K562 (cell line): Measurements from ENCODE around the gene SNX33. TPM values are rescaled to one million over a fixed set of nuclear protein-coding genes. Genes with fewer than 3 reads are reported as not detected.

Experiments
- BACH1 ChIP-seq: fragments of 200-800 bp; sonication (Bioruptor generic); IDR thresholded peaks from 2 replicates; pipeline ENCODE4 v1.6.1; 2016; ENCODE audit warnings: missing genetic modification characterization, missing compliant biosample characterization
- BMI1 ChIP-seq: fragments of 150-350 bp; IDR thresholded peaks from 2 replicates; pipeline ENCODE4 v1.6.1; 2014; ENCODE audit warnings: low read length
- CEBPG ChIP-seq, 3 experiments: fragments of 200-800 bp in 1 of 3; sonication (Bioruptor generic) in 1 of 3; sonication (generic) in 1 of 3; formaldehyde crosslinking in 1 of 3; IDR thresholded peaks in 2 of 3; conservative IDR thresholded peaks in 1 of 3; 2 replicates each; pipeline versions ENCODE4 v1.6.1 to v1.8.0; 2016 to 2022; ENCODE audit warnings: missing compliant biosample characterization in 2 of 3, missing genetic modification characterization in 2 of 3, mild to moderate bottlenecking in 1 of 3, missing genetic modification reagents in 1 of 3
- FOXK2 ChIP-seq, 2 experiments: fragments of 450-650 bp; IDR thresholded peaks in 1 of 2; conservative IDR thresholded peaks in 1 of 2; 2 replicates each; pipeline ENCODE4 v1.6.1; 2016; ENCODE audit warnings: low read depth in 2 of 2, mild to moderate bottlenecking in 1 of 2
- TEAD2 ChIP-seq: fragments of 450-650 bp; IDR thresholded peaks from 2 replicates; pipeline ENCODE4 v1.6.1; 2016; ENCODE audit warnings: missing genetic modification characterization, control low read depth, missing compliant biosample characterization
- ZNF184 ChIP-seq: sonication (generic); formaldehyde crosslinking; IDR thresholded peaks from 2 replicates; pipeline ENCODE4 v1.5.0; 2020; ENCODE audit warnings: missing genetic modification reagents
- ZNF561 ChIP-seq: fragments of 450-650 bp; formaldehyde crosslinking; conservative IDR thresholded peaks from 2 replicates; pipeline ENCODE4 v1.4.0; 2020; ENCODE audit warnings: mild to moderate bottlenecking, moderate library complexity
- ZNF584 ChIP-seq: fragments of 200-800 bp; sonication (Bioruptor generic); IDR thresholded peaks from 2 replicates; pipeline ENCODE4 v1.6.1; 2016; ENCODE audit warnings: low read depth, mild to moderate bottlenecking, missing genetic modification characterization, missing compliant biosample characterization
- ZNF696 ChIP-seq: fragments of 250-450 bp; sonication (Bioruptor Pico); conservative IDR thresholded peaks from 2 replicates; pipeline ENCODE4 v1.4.0; 2020; ENCODE audit warnings: mild to moderate bottlenecking, moderate library complexity
- polyA plus RNA-seq, 8 experiments: library from polyadenylated mRNA; depleted of rRNA in 4 of 8; stranded (reverse) in 5 of 8; unstranded in 3 of 8; fragments of >200 nt; fragmentation: Nextera tagmentation in 2 of 8; fragmentation: Illumina TruSeq in 1 of 8; extraction: Ambion mirVana in 2 of 8; extraction: Trizol in 1 of 8; gene quantifications; 2 replicates each; pipeline versions ENCODE4 v1.2.1 to v1.2.3, GENCODE V29; 2011 to 2014; ENCODE audit warnings: inconsistent platforms in 1 of 8, missing spikeins in 1 of 8
- total RNA-seq, 7 experiments: library from RNA; depleted of rRNA in 6 of 7; stranded (reverse); fragments of >200 nt in 6 of 7; fragmentation: Illumina TruSeq in 2 of 7; extraction: Trizol in 2 of 7; gene quantifications; 2 replicates each; pipeline versions ENCODE4 v1.2.1 to v1.2.3, GENCODE V29; 2011 to 2021; ENCODE audit warnings: low replicate concordance in 1 of 7
- TF ChIP-seq, protein P1 (sequence below): fragments of 150-350 bp; conservative IDR thresholded peaks from 2 replicates; pipeline ENCODE4 v1.6.1; 2014; ENCODE audit warnings: low read length
- TF ChIP-seq, protein P2 (sequence below), 3 experiments: fragments of 200-800 bp in 1 of 3; fragments of 250-450 bp in 1 of 3; fragments of 450-650 bp in 1 of 3; sonication (Bioruptor Pico) in 1 of 3; sonication (Bioruptor generic) in 1 of 3; formaldehyde crosslinking in 1 of 3; IDR thresholded peaks; 2 replicates each; pipeline versions ENCODE4 v1.6.1 to v1.8.0; 2016 to 2022; ENCODE audit warnings: mild to moderate bottlenecking in 2 of 3, missing genetic modification characterization in 2 of 3, missing compliant biosample characterization in 1 of 3, moderate library complexity in 1 of 3

Gene SNX33
- total and polyA plus RNA-seq, 9 of the 15 experiments (the other 6 are each of a cell fraction or from before 2014, with no cell fraction given) = 1.4 to 14.1 (median 8.2) TPM

DNA sequence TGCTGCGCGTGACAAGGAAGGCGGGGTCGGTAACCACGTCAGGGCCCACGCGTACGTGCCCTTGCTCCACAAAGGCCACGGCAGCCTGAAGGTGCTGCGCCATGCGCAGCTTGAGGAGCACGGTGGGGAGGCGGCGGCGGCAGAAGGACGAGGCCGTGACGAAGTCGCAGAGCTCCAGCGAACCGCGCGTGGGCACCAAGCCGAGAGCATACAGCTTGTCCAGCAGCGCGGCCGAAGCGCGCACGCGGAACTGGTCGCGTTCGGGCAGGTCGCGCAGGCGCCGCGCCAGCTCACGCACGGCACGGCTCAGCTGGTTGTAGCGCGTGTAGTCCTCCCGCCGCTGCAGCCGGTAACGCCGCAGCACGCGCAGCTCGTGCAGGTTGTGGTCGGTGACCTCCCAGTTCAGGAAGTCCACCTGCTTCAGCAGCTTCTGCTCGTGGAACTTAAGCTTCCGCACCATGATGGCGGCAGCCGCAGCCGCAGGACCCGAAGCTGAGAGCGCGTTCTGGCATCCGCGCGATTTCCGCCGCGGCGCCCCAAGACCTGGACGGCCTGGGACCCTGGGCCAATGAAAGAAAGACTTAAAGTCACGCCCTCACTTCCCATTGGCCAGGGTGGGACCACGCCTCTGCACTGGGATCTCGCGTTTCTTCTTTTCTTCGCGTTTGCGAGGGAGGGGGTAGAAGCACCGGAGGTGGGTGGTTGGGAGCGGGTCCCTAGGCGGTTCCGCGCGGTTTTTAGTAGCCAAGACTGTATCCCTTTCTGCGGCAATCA lies 7.8 kb upstream of the SNX33 start, which contains the start of gene IMP3 (continued):
- TF ChIP-seq, protein P1, sequence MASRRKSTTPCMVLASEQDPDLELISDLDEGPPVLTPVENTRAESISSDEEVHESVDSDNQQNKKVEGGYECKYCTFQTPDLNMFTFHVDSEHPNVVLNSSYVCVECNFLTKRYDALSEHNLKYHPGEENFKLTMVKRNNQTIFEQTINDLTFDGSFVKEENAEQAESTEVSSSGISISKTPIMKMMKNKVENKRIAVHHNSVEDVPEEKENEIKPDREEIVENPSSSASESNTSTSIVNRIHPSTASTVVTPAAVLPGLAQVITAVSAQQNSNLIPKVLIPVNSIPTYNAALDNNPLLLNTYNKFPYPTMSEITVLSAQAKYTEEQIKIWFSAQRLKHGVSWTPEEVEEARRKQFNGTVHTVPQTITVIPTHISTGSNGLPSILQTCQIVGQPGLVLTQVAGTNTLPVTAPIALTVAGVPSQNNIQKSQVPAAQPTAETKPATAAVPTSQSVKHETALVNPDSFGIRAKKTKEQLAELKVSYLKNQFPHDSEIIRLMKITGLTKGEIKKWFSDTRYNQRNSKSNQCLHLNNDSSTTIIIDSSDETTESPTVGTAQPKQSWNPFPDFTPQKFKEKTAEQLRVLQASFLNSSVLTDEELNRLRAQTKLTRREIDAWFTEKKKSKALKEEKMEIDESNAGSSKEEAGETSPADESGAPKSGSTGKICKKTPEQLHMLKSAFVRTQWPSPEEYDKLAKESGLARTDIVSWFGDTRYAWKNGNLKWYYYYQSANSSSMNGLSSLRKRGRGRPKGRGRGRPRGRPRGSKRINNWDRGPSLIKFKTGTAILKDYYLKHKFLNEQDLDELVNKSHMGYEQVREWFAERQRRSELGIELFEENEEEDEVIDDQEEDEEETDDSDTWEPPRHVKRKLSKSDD = peak; percentile 47; the same call in 1 of the 2 replicates
- TF ChIP-seq ZNF561 (CRISPR knock-in tag) (no peak), BACH1 (tag) (no peak), BMI1 (no peak), ZNF184 (no peak), ZNF584 (CRISPR knock-in tag) (no peak), ZNF696 (CRISPR knock-in tag) (no peak), FOXK2 (conservative IDR thresholded peaks at IDR 0.05 in 1 of 2, IDR thresholded peaks at IDR 0.05 in 1 of 2; ENCODE audit: low read depth in 2 of 2) (peak in 1 of 2 experiments; percentile 17; a peak in 1 of 4 replicates), TEAD2 (no peak), CEBPG (CRISPR knock-in tag; IDR thresholded peaks at IDR 0.05) (0 out of 2 replicates have a peak, but pooled peaks have one; percentile 37), CEBPG (tag; conservative IDR thresholded peaks at IDR 0.05 in 1 of 2, IDR thresholded peaks at IDR 0.05 in 1 of 2) (no peak)
- TF ChIP-seq, protein P2, sequence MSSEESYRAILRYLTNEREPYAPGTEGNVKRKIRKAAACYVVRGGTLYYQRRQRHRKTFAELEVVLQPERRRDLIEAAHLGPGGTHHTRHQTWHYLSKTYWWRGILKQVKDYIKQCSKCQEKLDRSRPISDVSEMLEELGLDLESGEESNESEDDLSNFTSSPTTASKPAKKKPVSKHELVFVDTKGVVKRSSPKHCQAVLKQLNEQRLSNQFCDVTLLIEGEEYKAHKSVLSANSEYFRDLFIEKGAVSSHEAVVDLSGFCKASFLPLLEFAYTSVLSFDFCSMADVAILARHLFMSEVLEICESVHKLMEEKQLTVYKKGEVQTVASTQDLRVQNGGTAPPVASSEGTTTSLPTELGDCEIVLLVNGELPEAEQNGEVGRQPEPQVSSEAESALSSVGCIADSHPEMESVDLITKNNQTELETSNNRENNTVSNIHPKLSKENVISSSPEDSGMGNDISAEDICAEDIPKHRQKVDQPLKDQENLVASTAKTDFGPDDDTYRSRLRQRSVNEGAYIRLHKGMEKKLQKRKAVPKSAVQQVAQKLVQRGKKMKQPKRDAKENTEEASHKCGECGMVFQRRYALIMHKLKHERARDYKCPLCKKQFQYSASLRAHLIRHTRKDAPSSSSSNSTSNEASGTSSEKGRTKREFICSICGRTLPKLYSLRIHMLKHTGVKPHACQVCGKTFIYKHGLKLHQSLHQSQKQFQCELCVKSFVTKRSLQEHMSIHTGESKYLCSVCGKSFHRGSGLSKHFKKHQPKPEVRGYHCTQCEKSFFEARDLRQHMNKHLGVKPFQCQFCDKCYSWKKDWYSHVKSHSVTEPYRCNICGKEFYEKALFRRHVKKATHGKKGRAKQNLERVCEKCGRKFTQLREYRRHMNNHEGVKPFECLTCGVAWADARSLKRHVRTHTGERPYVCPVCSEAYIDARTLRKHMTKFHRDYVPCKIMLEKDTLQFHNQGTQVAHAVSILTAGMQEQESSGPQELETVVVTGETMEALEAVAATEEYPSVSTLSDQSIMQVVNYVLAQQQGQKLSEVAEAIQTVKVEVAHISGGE (CRISPR knock-in tag; IDR thresholded peaks at IDR 0.05) = no peak; a peak in 2 of 6 replicates
